Endothelial cell of umbilical vein (primary cell): ENCODE data around the gene PEX19. TPM values are rescaled to one million over a fixed set of nuclear protein-coding genes. Genes with fewer than 3 reads are reported as not detected.
A peak's percentile ranks its signal among the peaks of the same experiment; 100 is the strongest.

ENCODE experiments used
- BruUV-seq: library from RNA; stranded (reverse); fragments of 400-500 nt; replicated peaks from 2 replicates; lab custom pipeline; 2021; lab: Mats Ljungman, UMichigan
- CTCF ChIA-PET: fragments of 300-600, 350-600 bp; sonication (Branson Sonifier 250); formaldehyde crosslinking; loops from one replicate; lab custom pipeline; 2021; ENCODE audit warnings: antibody characterized with exemption, inconsistent platforms; lab: Charles Lee
- POLR2A ChIA-PET: fragments of 300-600, 350-600 bp; sonication (Branson Sonifier 250); formaldehyde crosslinking; loops from one replicate; lab custom pipeline; 2021; ENCODE audit warnings: antibody characterized with exemption, inconsistent platforms; lab: Charles Lee
- DNase-seq: peaks from one replicate; pipeline ENCODE4 v3.0.0-alpha.2; 2011; ENCODE audit warnings: low read depth, low spot score
- FAIRE-seq: peaks from 2 replicates; lab custom pipeline; 2011; peaks lifted over from hg19 to GRCh38; lab: Jason Lieb, UNC
- H2AFZ ChIP-seq: 2 replicates; pipeline ENCODE4 v1.6.0; 2012; ENCODE audit warnings: low read depth, low read length, control low read depth, inconsistent platforms
- H3K27ac ChIP-seq: 2 replicates; pipeline ENCODE4 v1.5.1; 2011; ENCODE audit warnings: low read depth, mild to moderate bottlenecking, control low read depth, low read length, moderate library complexity; ENCODE audit not compliant: insufficient read depth
- H3K27me3 ChIP-seq, 2 experiments: 2 replicates each; pipeline versions ENCODE4 v1.6.0 to v1.6.1; 2011; ENCODE audit warnings: low read length in 2 of 2, mixed read lengths in 1 of 2; ENCODE audit not compliant: control insufficient read depth in 2 of 2, insufficient read depth in 2 of 2
- H3K36me3 ChIP-seq, 2 experiments: 2 replicates in 1 of 2; 3 replicates in 1 of 2; pipeline ENCODE4 v1.5.1; 2011; ENCODE audit warnings: low read length in 2 of 2, mild to moderate bottlenecking in 1 of 2, moderate library complexity in 1 of 2; ENCODE audit not compliant: control insufficient read depth in 2 of 2, insufficient read depth in 2 of 2; ENCODE audit errors: extremely low read depth in 1 of 2
- H3K4me1 ChIP-seq: 3 replicates; pipeline ENCODE4 v1.5.1; 2011; ENCODE audit warnings: mild to moderate bottlenecking, low read length; ENCODE audit not compliant: control insufficient read depth, insufficient read depth; ENCODE audit errors: extremely low read depth
- H3K4me2 ChIP-seq: 2 replicates; pipeline ENCODE4 v1.6.1; 2011; ENCODE audit warnings: low read length, control low read depth, mixed read lengths; ENCODE audit not compliant: insufficient read depth
- H3K4me3 ChIP-seq, 3 experiments: fragments of 200-600 bp in 1 of 3; sonication (generic), shearing (Covaris generic) in 1 of 3; replicated peaks in 1 of 3; 2 replicates each; pipeline ENCODE4 v1.5.1; 2011 to 2016; ENCODE audit warnings: control low read depth in 3 of 3, low read length in 3 of 3, mild to moderate bottlenecking in 2 of 3, inconsistent platforms in 1 of 3, low read depth in 1 of 3, moderate library complexity in 1 of 3; ENCODE audit not compliant: insufficient read depth in 1 of 3
- H3K79me2 ChIP-seq: 2 replicates; pipeline ENCODE4 v1.6.0; 2012; ENCODE audit warnings: low read length, inconsistent platforms; ENCODE audit not compliant: control insufficient read depth, insufficient read depth
- H3K9ac ChIP-seq: replicated peaks from 2 replicates; pipeline ENCODE3; 2011; ENCODE audit warnings: low read length, control low read depth; ENCODE audit not compliant: insufficient read depth; ENCODE audit errors: extremely low read depth
- H3K9me1 ChIP-seq: replicated peaks from 3 replicates; pipeline ENCODE4 v1.6.0; 2011; ENCODE audit warnings: mild to moderate bottlenecking, low read length; ENCODE audit not compliant: control insufficient read depth, insufficient read depth; ENCODE audit errors: extremely low read depth
- H3K9me3 ChIP-seq: replicated peaks from 2 replicates; pipeline ENCODE4 v1.5.1; 2012; ENCODE audit warnings: low read length, inconsistent platforms; ENCODE audit not compliant: control insufficient read depth, insufficient read depth
- H4K20me1 ChIP-seq: replicated peaks from 2 replicates; pipeline ENCODE3; 2011; ENCODE audit warnings: mild to moderate bottlenecking, low read length; ENCODE audit not compliant: control insufficient read depth, insufficient read depth; ENCODE audit errors: extremely low read depth
- EZH2 ChIP-seq: IDR thresholded peaks from 2 replicates; pipeline ENCODE4 v1.6.1; 2012; ENCODE audit warnings: borderline replicate concordance, low read depth, mild to moderate bottlenecking, moderate library complexity, low read length, inconsistent platforms; ENCODE audit not compliant: severe bottlenecking
- GATA2 ChIP-seq: IDR thresholded peaks from 2 replicates; pipeline ENCODE4 v1.7.0; 2011; ENCODE audit warnings: low read depth, mild to moderate bottlenecking, moderate library complexity, mixed read lengths, low read length; ENCODE audit not compliant: insufficient read length, insufficient read depth
- JUN ChIP-seq: IDR thresholded peaks from 2 replicates; pipeline ENCODE4 v1.6.1; 2011; ENCODE audit warnings: borderline replicate concordance, low read depth; ENCODE audit not compliant: insufficient read length, insufficient read depth
- MYC ChIP-seq: IDR thresholded peaks from one replicate; pipeline ENCODE4 v1.6.1; 2011; ENCODE audit warnings: mild to moderate bottlenecking, low read depth, low read length
- POLR2AphosphoS5 ChIP-seq: IDR thresholded peaks from 2 replicates; pipeline ENCODE4 v1.6.1; 2012; ENCODE audit warnings: low read depth, mild to moderate bottlenecking, control low read depth, low read length, moderate library complexity; ENCODE audit not compliant: insufficient read depth
- dilution Hi-C: fragments of 300-500 bp; cut with MboI; formaldehyde crosslinking; loops from one replicate; pipeline ENCODE4 v1.15.0; 2019; ENCODE audit warnings: low sequenced_read_pairs; ENCODE audit not compliant: extremely low pct_ligation_motif_present
- intact Hi-C: fragments of 100-400 bp; cut with micrococcal nuclease; formaldehyde crosslinking; loops from one replicate; pipeline ENCODE4 v1.10.0; 2022
- polyA plus RNA-seq, 4 experiments: library from polyadenylated mRNA; depleted of rRNA in 3 of 4; stranded (reverse) in 3 of 4; unstranded in 1 of 4; fragments of >200 nt; gene quantifications; 2 replicates each; pipeline versions ENCODE4 v1.2.1 to v1.2.3, GENCODE V29; 2011 to 2012; ENCODE audit warnings: missing spikeins in 1 of 4
- total RNA-seq: library from RNA; stranded (reverse); gene quantifications from 2 replicates; pipeline ENCODE4 v1.2.3, GENCODE V29; 2021
- TF ChIP-seq, protein P1 (sequence below), 2 donors: IDR thresholded peaks; 1 replicate in 1 of 2; 2 replicates in 1 of 2; pipeline ENCODE4 v1.5.1; 2011; ENCODE audit warnings: low read length in 2 of 2, mild to moderate bottlenecking in 2 of 2, moderate library complexity in 2 of 2, control low read depth in 1 of 2, inconsistent platforms in 1 of 2, low read depth in 1 of 2; ENCODE audit not compliant: insufficient read depth in 1 of 2; ENCODE audit errors: extremely low read depth in 1 of 2

Gene PEX19
- total and polyA plus RNA-seq, 2 donors (not counting 3 experiments of a cell fraction or from before 2014, with no cell fraction given), result 24.4 to 38.4 TPM

DNA sequence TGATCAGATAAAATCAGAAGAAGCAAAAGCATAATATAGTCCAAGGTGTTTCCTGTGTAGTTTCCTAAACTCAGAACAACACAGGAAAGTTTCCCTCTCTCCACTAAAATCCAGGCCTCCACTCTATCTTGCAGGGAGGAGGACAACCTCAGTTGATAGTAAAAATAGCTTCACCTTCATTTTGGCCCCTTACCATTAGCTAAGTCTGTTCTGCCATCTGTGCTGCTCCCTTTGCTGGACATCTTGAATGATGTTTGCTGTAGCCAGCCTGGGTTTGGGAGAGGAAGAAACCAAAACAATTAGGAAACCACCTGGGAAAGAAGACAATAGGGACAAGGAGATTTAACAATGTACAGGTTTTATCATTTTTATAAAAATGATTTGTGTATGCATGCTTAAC is 41.2 kb downstream of the PEX19 start:
- BruUV-seq, result no TSS peak
- Histone ChIP-seq H3K9me1 (no peaks in the 10 kb centered on the region), H3K9ac (no peak overlapping the region), H3K79me2 (peaks cover 29% of the 10 kb centered on the region), H4K20me1 (no peaks in the 10 kb centered on the region), H3K27ac (no peak overlapping the region), H3K27me3 (no peaks in the 10 kb centered on the region), H3K4me1 (peaks cover 5% of the 10 kb centered on the region), H2AFZ (no peak overlapping the region), H3K9me3 (no peaks in the 10 kb centered on the region), H3K4me2 (no peak overlapping the region), H3K4me3 (no peak overlapping the region), H3K36me3 (peaks cover 5 to 10% of the 10 kb centered on the region in 2 experiments)
- dilution Hi-C loops, result no loop called here
- no peak for TF ChIP-seq EZH2
- no peak for TF ChIP-seq GATA2
- FAIRE-seq (no peak), DNase-seq (peak; percentile 60)
- POLR2A ChIA-PET, result interaction anchor here (1.1 kb wide), 1 partner anchor 16 kb away, joined by 3 read pairs; no protein-coding TSS in a partner anchor
- CTCF ChIA-PET, result interaction anchor here (0.7 to 7.5 kb wide), 8 partner anchors 8 to 51 kb away, joined by 3 to 61 read pairs (median 6); no protein-coding TSS in a partner anchor
- intact Hi-C loops, result no loop called here

DNA sequence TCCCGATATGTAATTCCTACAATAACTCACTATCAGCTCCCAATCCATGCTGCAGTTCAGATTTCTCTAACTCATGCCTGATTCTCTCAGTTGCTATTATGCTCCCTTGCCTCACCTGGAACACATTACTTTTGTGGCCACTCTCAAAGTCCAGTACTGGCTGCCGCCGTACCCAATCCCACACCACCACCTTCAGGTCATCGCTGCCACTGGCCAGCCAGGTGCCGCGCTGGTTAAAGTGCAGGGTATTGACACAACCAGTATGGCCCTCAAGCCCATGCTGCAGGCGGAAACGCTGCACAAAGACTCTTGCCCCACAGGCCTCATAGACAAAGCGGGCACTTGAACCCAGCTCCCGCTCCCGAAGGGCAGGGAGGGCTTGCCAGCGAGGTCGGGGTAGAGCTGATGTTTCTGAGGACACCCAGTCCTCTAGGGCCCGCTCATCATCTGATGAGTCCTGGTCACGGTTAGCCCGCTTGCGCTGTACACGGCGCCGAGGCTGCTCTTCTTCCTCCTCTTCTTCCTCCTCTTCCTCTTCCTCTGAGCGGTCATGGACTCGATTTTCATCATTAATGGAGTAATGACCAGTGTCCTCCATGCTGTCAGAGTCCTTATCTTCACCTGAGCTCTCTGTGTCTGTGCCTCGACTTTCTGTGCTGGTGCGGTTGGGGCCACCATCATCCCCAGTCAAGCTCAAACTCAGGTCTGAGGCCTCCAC is 45.2 kb downstream of the PEX19 start:
- no peak overlapping the region for H3K9ac ChIP-seq
- no peak for DNase-seq
- no peaks in the 10 kb centered on the region for H3K27me3 ChIP-seq
- TF ChIP-seq, protein P1, sequence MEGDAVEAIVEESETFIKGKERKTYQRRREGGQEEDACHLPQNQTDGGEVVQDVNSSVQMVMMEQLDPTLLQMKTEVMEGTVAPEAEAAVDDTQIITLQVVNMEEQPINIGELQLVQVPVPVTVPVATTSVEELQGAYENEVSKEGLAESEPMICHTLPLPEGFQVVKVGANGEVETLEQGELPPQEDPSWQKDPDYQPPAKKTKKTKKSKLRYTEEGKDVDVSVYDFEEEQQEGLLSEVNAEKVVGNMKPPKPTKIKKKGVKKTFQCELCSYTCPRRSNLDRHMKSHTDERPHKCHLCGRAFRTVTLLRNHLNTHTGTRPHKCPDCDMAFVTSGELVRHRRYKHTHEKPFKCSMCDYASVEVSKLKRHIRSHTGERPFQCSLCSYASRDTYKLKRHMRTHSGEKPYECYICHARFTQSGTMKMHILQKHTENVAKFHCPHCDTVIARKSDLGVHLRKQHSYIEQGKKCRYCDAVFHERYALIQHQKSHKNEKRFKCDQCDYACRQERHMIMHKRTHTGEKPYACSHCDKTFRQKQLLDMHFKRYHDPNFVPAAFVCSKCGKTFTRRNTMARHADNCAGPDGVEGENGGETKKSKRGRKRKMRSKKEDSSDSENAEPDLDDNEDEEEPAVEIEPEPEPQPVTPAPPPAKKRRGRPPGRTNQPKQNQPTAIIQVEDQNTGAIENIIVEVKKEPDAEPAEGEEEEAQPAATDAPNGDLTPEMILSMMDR (IDR thresholded peaks at IDR 0.05; ENCODE audit: extremely low read depth in 1 of 2, insufficient read depth in 1 of 2, low read depth in 1 of 2, low read length in 2 of 2), result no peak
- TF ChIP-seq POLR2AphosphoS5 (no peak), JUN (no peak), MYC (no peak)
- CTCF ChIA-PET, result interaction anchor here (1.1 to 2.9 kb wide), 6 partner anchors 8 to 52 kb away, joined by 3 to 18 read pairs (median 5); no protein-coding TSS in a partner anchor
- no peaks in the 10 kb centered on the region for H3K9me1 ChIP-seq
- BruUV-seq, result TSS peak; percentile 47
- no peak for FAIRE-seq
- no peaks in the 10 kb centered on the region for H3K4me1 ChIP-seq
- no peak overlapping the region for H2AFZ ChIP-seq
- no peak overlapping the region for H3K4me3 ChIP-seq
- peaks cover 13 to 14% of the 10 kb centered on the region in 2 experiments for H3K36me3 ChIP-seq
- no peak overlapping the region for H3K27ac ChIP-seq
- POLR2A ChIA-PET, result no interaction called here
- no peaks in the 10 kb centered on the region for H3K9me3 ChIP-seq
- H4K20me1 ChIP-seq, result no peaks in the 10 kb centered on the region
- H3K4me2 ChIP-seq, result no peak overlapping the region
- intact Hi-C loops, result no loop called here
- dilution Hi-C loops, result no loop called here
- peaks cover under 1% of the 10 kb centered on the region for H3K79me2 ChIP-seq
